Tibial nerve (tissue), 4 donors: Measurements from ENCODE around the gene LHPP. TPM values are rescaled to one million over a fixed set of nuclear protein-coding genes. Genes with fewer than 3 reads are reported as not detected.

Experiments used
- DNase-seq, 2 donors: peaks; one replicate each; pipeline ENCODE4 v3.0.0-alpha.2; 2019; ENCODE audit warnings: low spot score in 2 of 2
- H3K27ac ChIP-seq, 4 donors: fragments of 200-600 bp; sonication (generic) in 3 of 4; one replicate each; pipeline ENCODE4 v1.5.1; 2017 to 2019; ENCODE audit warnings: mild to moderate bottlenecking in 1 of 4
- H3K27me3 ChIP-seq, 2 donors: fragments of 200-600 bp; sonication (generic) in 1 of 2; one replicate each; pipeline versions ENCODE4 v1.5.1 to v1.6.0; 2017 to 2019
- H3K36me3 ChIP-seq, 3 donors: fragments of 200-600 bp; sonication (generic); one replicate each; pipeline ENCODE4 v1.5.1; 2018 to 2019
- H3K4me1 ChIP-seq, 4 donors: fragments of 200-600 bp; sonication (generic) in 3 of 4; one replicate each; pipeline ENCODE4 v1.5.1; 2017 to 2019
- H3K4me3 ChIP-seq, 4 donors: fragments of 200-600 bp; sonication (generic) in 3 of 4; one replicate each; pipeline ENCODE4 v1.5.1; 2017 to 2019; ENCODE audit warnings: mild to moderate bottlenecking in 1 of 4, moderate library complexity in 1 of 4
- H3K9me3 ChIP-seq, 4 donors: fragments of 200-600 bp; sonication (generic) in 3 of 4; one replicate each; pipeline ENCODE4 v1.5.1; 2017 to 2019
- EP300 ChIP-seq, 2 donors: sonication (generic); formaldehyde crosslinking; IDR thresholded peaks; one replicate each; pipeline ENCODE4 v1.6.1; 2017; ENCODE audit warnings: antibody characterized with exemption in 2 of 2, mild to moderate bottlenecking in 1 of 2
- POLR2A ChIP-seq, 2 donors: fragments of 450-650 bp; IDR thresholded peaks; one replicate each; pipeline ENCODE4 v1.6.1; 2017; ENCODE audit warnings: antibody characterized with exemption in 2 of 2, mild to moderate bottlenecking in 2 of 2, moderate library complexity in 2 of 2
- WGBS, 2 donors: methylation state at CpG; one replicate each; pipeline ENCODE4 v1.1.5; 2018; 5-methylcytosine and 5-hydroxymethylcytosine counted together
- total RNA-seq, 4 donors: library from RNA; depleted of rRNA; stranded (reverse); fragments of >200 nt; gene quantifications; one replicate each; pipeline ENCODE4 v1.1.0, GENCODE V29; 2016
- TF ChIP-seq, protein P1 (sequence below), 5 experiments: fragments of 200-600 bp in 3 of 5; fragments of 450-650 bp in 2 of 5; sonication (generic) in 3 of 5; IDR thresholded peaks; one replicate each; pipeline ENCODE4 v1.5.1; 2016 to 2019; ENCODE audit warnings: antibody characterized with exemption in 5 of 5, mild to moderate bottlenecking in 3 of 5, moderate library complexity in 2 of 5

Gene LHPP
- total RNA-seq, 4 donors from 2014 or later, result 25.5 to 211 (median 123) TPM

DNA sequence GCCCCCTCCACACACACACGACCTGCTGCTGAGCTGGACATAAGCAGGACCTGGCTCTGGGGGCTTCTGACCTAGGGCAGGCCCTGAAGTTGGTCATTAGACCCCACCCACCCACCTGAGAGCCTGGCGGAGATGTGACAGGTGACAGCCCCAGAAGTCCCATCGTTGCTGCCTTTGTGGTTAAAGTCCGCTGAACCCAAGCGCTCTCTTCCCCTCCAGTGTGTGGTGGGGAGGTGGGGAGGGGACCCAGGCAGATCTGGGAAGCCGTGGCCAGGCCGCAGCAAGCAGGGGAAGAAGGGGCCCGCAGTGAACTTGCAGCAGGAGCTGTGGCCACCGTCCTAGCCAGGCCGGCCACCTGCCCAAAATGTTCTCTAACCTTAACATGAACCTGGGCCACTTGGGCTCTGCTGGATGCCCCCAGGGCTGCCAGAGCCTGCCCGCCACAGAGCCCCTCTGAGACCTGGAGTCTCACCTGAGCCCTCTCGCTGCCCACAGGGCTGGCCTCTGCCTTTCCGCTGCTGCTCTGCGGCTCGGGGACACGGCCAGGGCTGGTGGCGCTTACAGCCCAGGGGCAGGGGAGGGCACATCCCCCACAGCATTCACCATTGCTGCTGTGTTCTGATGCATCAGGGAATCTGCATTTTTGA lies 65.1 kb downstream of the LHPP start:
- Histone ChIP-seq H3K4me1 (peaks cover 0 to 41% (median 7%) of the 10 kb centered on the region in 4 donors), H3K27ac (no peak overlapping the region)
- WGBS, 2 donors, result 82% methylated on average over 17 of the region's 17 CpGs

DNA sequence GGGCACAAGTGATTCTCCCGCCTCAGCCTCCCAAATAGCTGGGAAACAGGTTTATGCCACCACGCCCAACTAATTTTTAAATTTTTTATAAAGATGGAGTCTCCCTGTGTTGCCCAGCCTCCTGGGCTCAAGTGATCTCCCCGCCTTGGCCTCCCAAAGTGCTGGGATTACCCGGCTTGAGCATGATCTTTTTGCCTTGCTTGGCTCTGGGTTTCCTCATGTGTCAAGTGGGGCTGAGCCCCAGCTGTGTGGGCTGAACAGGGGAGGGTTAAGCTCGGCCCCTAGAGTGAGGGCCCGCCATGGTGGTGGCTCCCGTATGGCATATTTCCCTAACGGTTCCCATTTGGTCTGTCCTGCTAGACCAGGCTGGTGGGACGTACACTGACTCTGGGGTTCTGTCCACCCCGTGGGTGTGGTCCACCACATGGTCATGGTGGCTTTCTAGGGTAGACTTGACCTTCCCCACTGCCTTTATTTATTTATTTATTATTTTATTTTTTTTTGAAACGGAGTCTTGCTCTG lies 66.3 kb downstream of the LHPP start:
- Histone ChIP-seq H3K9me3 (no peaks in the 10 kb centered on the region), H3K4me3 (no peak overlapping the region), H3K27ac (no peak overlapping the region), H3K4me1 (peaks cover 0 to 34% (median 6%) of the 10 kb centered on the region in 4 donors), H3K27me3 (no peaks in the 10 kb centered on the region), H3K36me3 (no peaks in the 10 kb centered on the region)
- 83 to 89% methylated on average over 11 of the region's 11 CpGs for WGBS, 2 donors
- DNase-seq, result no peak
- no peak for TF ChIP-seq POLR2A (IDR thresholded peaks at IDR 0.05)
- TF ChIP-seq EP300 (IDR thresholded peaks at IDR 0.05), result no peak
- TF ChIP-seq, protein P1, sequence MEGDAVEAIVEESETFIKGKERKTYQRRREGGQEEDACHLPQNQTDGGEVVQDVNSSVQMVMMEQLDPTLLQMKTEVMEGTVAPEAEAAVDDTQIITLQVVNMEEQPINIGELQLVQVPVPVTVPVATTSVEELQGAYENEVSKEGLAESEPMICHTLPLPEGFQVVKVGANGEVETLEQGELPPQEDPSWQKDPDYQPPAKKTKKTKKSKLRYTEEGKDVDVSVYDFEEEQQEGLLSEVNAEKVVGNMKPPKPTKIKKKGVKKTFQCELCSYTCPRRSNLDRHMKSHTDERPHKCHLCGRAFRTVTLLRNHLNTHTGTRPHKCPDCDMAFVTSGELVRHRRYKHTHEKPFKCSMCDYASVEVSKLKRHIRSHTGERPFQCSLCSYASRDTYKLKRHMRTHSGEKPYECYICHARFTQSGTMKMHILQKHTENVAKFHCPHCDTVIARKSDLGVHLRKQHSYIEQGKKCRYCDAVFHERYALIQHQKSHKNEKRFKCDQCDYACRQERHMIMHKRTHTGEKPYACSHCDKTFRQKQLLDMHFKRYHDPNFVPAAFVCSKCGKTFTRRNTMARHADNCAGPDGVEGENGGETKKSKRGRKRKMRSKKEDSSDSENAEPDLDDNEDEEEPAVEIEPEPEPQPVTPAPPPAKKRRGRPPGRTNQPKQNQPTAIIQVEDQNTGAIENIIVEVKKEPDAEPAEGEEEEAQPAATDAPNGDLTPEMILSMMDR (IDR thresholded peaks at IDR 0.05), result no peak

More for the DNA sequence above, 65.1 kb downstream of the LHPP start:
- DNase-seq, result no peak
- Histone ChIP-seq H3K9me3 (no peaks in the 10 kb centered on the region), H3K27me3 (no peaks in the 10 kb centered on the region), H3K36me3 (no peaks in the 10 kb centered on the region), H3K4me3 (no peak overlapping the region)
- TF ChIP-seq, protein P1 (IDR thresholded peaks at IDR 0.05), result no peak
- no peak for TF ChIP-seq POLR2A (IDR thresholded peaks at IDR 0.05)
- no peak for TF ChIP-seq EP300 (IDR thresholded peaks at IDR 0.05)

DNA sequence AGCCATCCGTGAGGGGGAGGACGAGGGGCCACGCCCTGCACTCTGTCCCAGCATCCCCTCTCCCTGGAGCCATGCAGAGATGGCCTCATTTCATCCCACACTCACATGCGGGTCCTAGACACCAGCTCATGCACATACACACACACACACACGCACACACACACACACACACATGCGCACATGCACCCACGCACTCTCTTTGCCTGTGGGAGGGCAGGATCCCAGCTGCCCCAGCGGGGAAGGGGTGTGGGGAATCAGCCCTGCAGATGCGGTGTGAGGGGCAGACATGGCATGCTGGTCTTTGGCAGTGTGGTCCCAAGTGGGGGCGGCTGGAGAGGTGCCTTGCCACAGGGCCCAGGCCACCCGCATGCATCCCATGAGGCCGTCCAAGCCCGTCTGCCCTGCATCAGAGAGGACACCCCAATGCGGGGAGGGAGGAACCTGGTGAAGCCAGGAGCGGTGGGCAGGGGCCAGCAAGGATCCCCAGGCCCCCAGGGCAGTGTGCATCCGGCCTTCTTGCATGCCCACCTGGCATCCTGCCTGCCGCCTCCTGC lies 68.1 kb downstream of the LHPP start:
- Histone ChIP-seq H3K36me3 (no peaks in the 10 kb centered on the region), H3K9me3 (no peaks in the 10 kb centered on the region), H3K4me3 (no peak overlapping the region), H3K27ac (peak overlapping the region in 1 of 4 donors; percentile 8), H3K27me3 (no peaks in the 10 kb centered on the region), H3K4me1 (peaks cover 0 to 19% (median 4%) of the 10 kb centered on the region in 4 donors)
- TF ChIP-seq POLR2A (IDR thresholded peaks at IDR 0.05) (no peak), EP300 (IDR thresholded peaks at IDR 0.05) (no peak)
- TF ChIP-seq, protein P1 (IDR thresholded peaks at IDR 0.05), result no peak
- no peak for DNase-seq
- WGBS, 2 donors, result 40 to 43% methylated on average over 6 to 16 of the region's 17 CpGs

DNA sequence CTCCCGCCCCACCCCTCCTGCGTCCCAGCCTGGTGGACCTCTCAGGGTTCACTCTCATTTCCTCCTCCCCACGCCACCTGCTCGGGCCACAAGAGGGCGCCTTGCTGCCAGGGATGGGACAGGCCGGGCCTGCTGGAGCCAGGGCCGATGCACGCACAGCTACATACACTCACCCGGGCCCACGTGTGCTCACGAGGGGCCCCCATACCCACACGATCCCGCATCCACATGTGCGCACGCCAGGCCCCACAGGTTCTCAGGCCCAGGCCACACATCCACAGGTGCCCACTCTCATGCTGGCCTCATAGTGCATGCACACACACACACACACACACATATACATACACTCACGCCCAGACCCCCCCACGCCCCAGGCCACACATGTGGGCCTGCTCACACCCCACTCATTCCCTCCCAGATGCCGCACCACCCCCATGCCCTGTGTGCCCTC lies 68.6 kb downstream of the LHPP start:
- Histone ChIP-seq H3K27ac (peak overlapping the region in 1 of 4 donors; percentile 8), H3K4me3 (no peak overlapping the region), H3K4me1 (peaks cover 0 to 15% (median 4%) of the 10 kb centered on the region in 4 donors)

More for the DNA sequence above, 68.6 kb downstream of the LHPP start:
- DNase-seq, result peak; percentile 76 to 90
- Histone ChIP-seq H3K9me3 (no peaks in the 10 kb centered on the region), H3K27me3 (no peaks in the 10 kb centered on the region), H3K36me3 (no peaks in the 10 kb centered on the region)
- TF ChIP-seq, protein P1 (IDR thresholded peaks at IDR 0.05), result peak; percentile 89 to 94 (median 92)
- TF ChIP-seq EP300 (IDR thresholded peaks at IDR 0.05) (peak in 1 of 2 donors; percentile 27), POLR2A (IDR thresholded peaks at IDR 0.05) (no peak)
- WGBS, 2 donors, result 8 to 14% methylated on average over 12 to 14 of the region's 18 CpGs
